Parathyroid adenoma (tissue), 2 donors: Measurements from ENCODE around the gene GRAMD1B.

Experiments used
- H2AFZ ChIP-seq: fragments of 300-600 bp; sonication (generic); one replicate; pipeline ENCODE4 v1.7.0; 2017; ENCODE audit warnings: antibody characterized with exemption, mild to moderate bottlenecking
- H3K27ac ChIP-seq: fragments of 300-600 bp; sonication (generic); one replicate; pipeline ENCODE4 v1.7.0; 2017
- H3K27me3 ChIP-seq: fragments of 300-600 bp; sonication (generic); one replicate; pipeline ENCODE4 v1.7.0; 2017; ENCODE audit warnings: low read length; ENCODE audit not compliant: control insufficient read depth, insufficient read depth
- H3K36me3 ChIP-seq: fragments of 300-600 bp; sonication (generic); one replicate; pipeline ENCODE4 v1.7.0; 2017; ENCODE audit warnings: low read length; ENCODE audit not compliant: control insufficient read depth, insufficient read depth
- H3K4me1 ChIP-seq: fragments of 300-600 bp; sonication (generic); one replicate; pipeline ENCODE4 v1.7.0; 2017; ENCODE audit warnings: control low read depth
- H3K4me2 ChIP-seq: fragments of 300-600 bp; sonication (generic); one replicate; pipeline ENCODE4 v1.7.0; 2017; ENCODE audit warnings: low read length
- H3K4me3 ChIP-seq: fragments of 300-600 bp; sonication (generic); one replicate; pipeline ENCODE4 v1.7.0; 2017; ENCODE audit warnings: low read depth, low read length
- H3K79me2 ChIP-seq: fragments of 300-600 bp; sonication (generic); one replicate; pipeline ENCODE4 v1.7.0; 2017; ENCODE audit warnings: control low read depth
- H3K9ac ChIP-seq: fragments of 300-600 bp; sonication (generic); one replicate; pipeline ENCODE4 v1.7.0; 2017; ENCODE audit warnings: mild to moderate bottlenecking
- H3K9me3 ChIP-seq: fragments of 300-600 bp; sonication (generic); one replicate; pipeline ENCODE4 v1.7.0; 2017; ENCODE audit warnings: low read length; ENCODE audit not compliant: control insufficient read depth
- CTCF ChIP-seq: fragments of 300-600 bp; sonication (generic); IDR thresholded peaks from one replicate; pipeline ENCODE4 v1.7.0; 2017; ENCODE audit warnings: antibody characterized with exemption, mild to moderate bottlenecking
- donor health status: primary hyperparathyroidism.

GRAMD1B gene

DNA sequence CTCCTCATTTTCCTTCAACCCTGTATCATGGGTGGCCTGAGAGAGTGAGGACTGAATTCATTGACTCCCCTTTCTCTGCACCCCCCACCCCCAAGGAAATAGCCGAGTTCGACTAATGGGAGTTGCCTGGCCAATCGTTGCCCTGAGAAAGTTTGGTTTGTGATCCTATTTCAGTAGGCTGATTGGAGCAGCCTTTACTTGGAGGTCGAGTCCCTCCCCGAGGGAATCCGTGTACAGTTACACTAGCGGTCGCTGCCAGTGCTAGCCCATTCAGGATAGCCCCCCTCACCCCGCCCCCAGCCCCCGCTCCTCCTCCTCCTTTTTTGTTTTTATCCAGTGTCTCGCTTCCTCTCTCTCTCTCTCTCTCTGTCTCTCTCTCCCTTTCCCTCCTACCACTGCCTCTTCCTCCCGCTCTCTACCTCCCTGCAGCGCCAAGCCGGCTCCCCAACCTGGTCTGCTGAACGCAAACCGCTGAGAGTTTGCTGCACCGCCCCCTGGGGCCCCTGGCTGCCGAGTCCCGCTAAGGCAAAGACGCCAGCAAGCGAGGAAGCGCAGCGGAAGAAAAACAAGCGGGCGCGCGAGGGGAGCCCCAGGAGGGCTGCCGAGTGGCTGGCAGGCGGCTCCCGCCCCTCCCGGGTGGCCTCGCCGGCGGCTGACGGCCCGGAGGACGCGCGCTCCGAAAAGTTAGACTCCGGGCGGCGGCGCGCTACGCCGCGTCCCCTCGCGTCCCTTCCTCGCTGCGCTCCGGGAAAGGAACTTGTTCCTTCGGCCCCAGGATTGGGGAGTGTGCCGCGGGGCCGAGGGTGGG, at the start of gene GRAMD1B:
Gene GRAMD1B, plus strand, starts transcription at position 357 of the 808 bp plus-strand sequence. CDS start 524 bp downstream, outside the sequence.
- Histone ChIP-seq H3K27me3 (no peaks in the 10 kb centered on the region), H3K27ac (no peak within 1 kb of the TSS), H3K4me2 (peak within 1 kb of the TSS; percentile 47), H3K9ac (no peak within 1 kb of the TSS), H3K4me3 (peak within 1 kb of the TSS; percentile 42), H3K36me3 (no peaks in the 10 kb centered on the region), H2AFZ (peak within 1 kb of the TSS; percentile 56), H3K79me2 (no peaks in the 10 kb centered on the region), H3K4me1 (no peaks in the 10 kb centered on the region), H3K9me3 (no peaks in the 10 kb centered on the region)
- TF ChIP-seq CTCF = no peak

DNA sequence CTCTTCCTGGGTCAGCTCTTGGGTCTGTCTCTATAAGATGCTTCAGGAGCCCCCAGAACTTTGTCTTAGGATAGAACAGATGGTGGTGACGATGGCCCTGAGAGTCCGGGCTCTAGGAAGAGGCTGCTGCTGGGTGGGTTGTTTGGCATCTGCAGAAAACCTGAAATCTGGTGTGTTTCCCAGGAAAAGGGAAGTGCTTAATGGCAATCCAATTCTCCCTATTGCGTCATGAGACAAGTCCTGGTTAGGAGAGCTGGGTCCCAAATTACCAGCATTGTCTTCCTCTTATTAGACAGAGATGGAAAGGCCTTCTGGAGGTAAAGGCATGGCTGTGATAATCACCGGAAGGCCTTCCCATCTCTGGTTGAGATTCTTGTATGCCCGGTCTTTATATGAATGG, 48.9 kb upstream of the GRAMD1B start:
- H3K4me2 ChIP-seq = no peak overlapping the region
- H2AFZ ChIP-seq = no peak overlapping the region
- no peak overlapping the region for H3K4me3 ChIP-seq
- TF ChIP-seq CTCF = no peak
- no peak overlapping the region for H3K27ac ChIP-seq
- no peak overlapping the region for H3K9ac ChIP-seq
- H3K36me3 ChIP-seq = no peaks in the 10 kb centered on the region
- H3K4me1 ChIP-seq = no peaks in the 10 kb centered on the region
- no peaks in the 10 kb centered on the region for H3K79me2 ChIP-seq
- H3K27me3 ChIP-seq = no peaks in the 10 kb centered on the region
- no peaks in the 10 kb centered on the region for H3K9me3 ChIP-seq

DNA sequence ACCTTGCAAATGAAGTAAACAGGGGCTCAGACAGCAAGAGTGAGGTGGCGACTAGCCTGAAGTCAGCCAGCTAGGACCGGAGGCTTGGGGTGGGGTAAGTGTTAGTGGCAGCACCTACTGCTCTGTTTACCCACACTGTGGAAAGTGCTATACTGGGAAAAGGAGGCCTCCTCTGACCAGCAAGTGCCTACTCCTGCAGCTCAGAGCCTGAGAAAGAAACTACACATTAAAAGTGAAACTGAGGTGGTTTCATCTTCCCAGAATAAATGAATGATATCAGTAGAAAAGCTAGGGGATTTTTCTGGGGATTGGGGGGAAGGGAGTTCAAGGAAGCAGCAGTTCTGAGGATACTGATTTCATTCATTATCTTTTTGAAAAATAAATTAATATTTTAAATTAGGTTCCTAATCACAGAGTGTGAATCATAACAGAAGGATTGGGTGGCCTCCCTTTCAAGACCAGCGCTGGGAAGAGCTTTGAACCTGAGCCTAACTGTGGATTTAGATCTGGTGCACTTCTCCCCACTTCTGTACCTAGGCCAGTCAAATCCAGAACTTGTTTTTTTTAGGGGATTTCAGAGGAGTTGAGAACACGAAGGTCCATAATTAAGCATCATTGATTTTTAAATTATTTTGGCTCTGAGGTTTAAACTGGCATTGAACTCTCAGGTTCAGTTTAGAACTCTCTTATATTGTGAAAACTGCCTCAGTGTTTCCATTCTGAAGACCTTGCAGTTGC, 48.1 kb upstream of the GRAMD1B start:
- Histone ChIP-seq H3K36me3 (no peaks in the 10 kb centered on the region), H3K9me3 (no peaks in the 10 kb centered on the region), H3K4me1 (no peaks in the 10 kb centered on the region), H3K4me3 (no peak overlapping the region), H2AFZ (no peak overlapping the region), H3K27me3 (no peaks in the 10 kb centered on the region), H3K27ac (no peak overlapping the region), H3K9ac (no peak overlapping the region), H3K79me2 (no peaks in the 10 kb centered on the region), H3K4me2 (no peak overlapping the region)
- no peak for TF ChIP-seq CTCF

DNA sequence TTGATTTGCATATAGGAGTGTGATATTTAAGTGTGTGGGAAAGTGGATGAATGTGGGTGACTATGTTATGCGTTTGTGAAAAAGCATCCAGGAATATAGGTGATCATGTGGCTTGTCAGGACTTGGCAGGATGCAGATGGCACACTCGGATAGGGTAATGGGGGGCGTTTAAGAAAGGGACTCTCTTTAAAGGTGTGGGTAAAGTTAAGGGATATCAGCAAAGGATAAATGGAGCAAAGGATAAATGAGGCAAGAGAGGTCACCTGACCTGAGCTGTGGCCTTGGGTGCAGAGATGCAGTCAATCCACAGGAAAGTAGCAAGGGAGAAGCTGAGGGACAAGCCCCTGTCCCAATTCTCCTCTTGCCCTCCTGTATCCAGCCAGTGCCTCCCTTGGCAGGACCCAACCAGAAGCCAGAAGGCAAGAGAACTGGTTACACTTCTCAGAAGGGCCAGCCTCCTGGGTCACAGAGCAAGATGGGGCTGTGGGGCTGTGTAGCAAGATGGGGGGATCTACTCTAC, 47.5 kb upstream of the GRAMD1B start:
- Histone ChIP-seq H3K4me2 (no peak overlapping the region), H3K4me1 (no peaks in the 10 kb centered on the region), H3K36me3 (no peaks in the 10 kb centered on the region), H3K9ac (no peak overlapping the region), H2AFZ (no peak overlapping the region), H3K79me2 (no peaks in the 10 kb centered on the region), H3K4me3 (no peak overlapping the region), H3K27ac (no peak overlapping the region), H3K27me3 (no peaks in the 10 kb centered on the region), H3K9me3 (no peaks in the 10 kb centered on the region)
- no peak for TF ChIP-seq CTCF
